HCT116 (cell line): ENCODE measurements around the gene ICE1. TPM values are rescaled to one million over a fixed set of nuclear protein-coding genes. Genes with fewer than 3 reads are reported as not detected.

Experiments
- ATAC-seq: fragments of 200-7000 bp; cut with Tn5 transposase; 2 replicates; pipeline ENCODE4 v1.9.1; 2020; ENCODE audit warnings: mild to moderate bottlenecking, moderate library complexity
- BruUV-seq: library from RNA; stranded (reverse); fragments of 400-500 nt; replicated peaks from 2 replicates; lab custom pipeline; 2021; lab: Mats Ljungman, UMichigan
- CTCF ChIA-PET: fragments of 300-600 bp; sonication (Branson Sonifier 250); formaldehyde crosslinking; loops from one replicate; lab custom pipeline; 2021; ENCODE audit warnings: antibody characterized with exemption; lab: Charles Lee
- POLR2A ChIA-PET: fragments of 300-600, 350-600 bp; sonication (Branson Sonifier 250); formaldehyde crosslinking; loops from one replicate; lab custom pipeline; 2021; ENCODE audit warnings: antibody characterized with exemption; lab: Charles Lee
- RAD21 ChIA-PET, 2 experiments: fragments of 300-600 bp; sonication (Branson Sonifier 250); formaldehyde crosslinking; loops; one replicate each; lab custom pipeline; 2023; ENCODE audit warnings: low total read pairs in 2 of 2; ENCODE audit not compliant: uncharacterized antibody in 2 of 2, unreplicated experiment in 2 of 2, low non-redundant PET in 1 of 2; lab: Charles Lee
- DNase-seq: peaks from one replicate; pipeline ENCODE4 v3.0.0-alpha.2; 2010; ENCODE audit warnings: low read depth, low spot score
- H2AFZ ChIP-seq: fragments of 200-600 bp; shearing (Covaris generic), sonication (generic); 2 replicates; pipeline ENCODE4 v1.6.1; 2017; ENCODE audit warnings: low read depth, mixed run types, mixed read lengths, antibody characterized with exemption, low read length; ENCODE audit not compliant: poor library complexity, severe bottlenecking
- H3K27ac ChIP-seq: 2 replicates; pipeline ENCODE4 v1.5.1; 2012; ENCODE audit warnings: low read depth, low read length
- H3K27me3 ChIP-seq: fragments of 200-600 bp; sonication (generic); 2 replicates; pipeline ENCODE4 v1.6.1; 2016; ENCODE audit warnings: mixed run types, low read length, mixed read lengths; ENCODE audit not compliant: insufficient read depth
- H3K36me3 ChIP-seq, 2 experiments: fragments of 200-500 bp in 1 of 2; fragments of 200-600 bp in 1 of 2; sonication (Bioruptor generic) in 1 of 2; sonication (generic) in 1 of 2; 2 replicates each; pipeline versions ENCODE4 v1.5.1 to v1.6.1; 2014 to 2016; ENCODE audit warnings: low read length in 2 of 2, inconsistent platforms in 1 of 2, mixed read lengths in 1 of 2, mixed run types in 1 of 2; ENCODE audit not compliant: insufficient read depth in 2 of 2, control insufficient read depth in 1 of 2
- H3K4me1 ChIP-seq, 2 experiments: fragments of 200-600 bp in 1 of 2; sonication (generic) in 1 of 2; 2 replicates each; pipeline versions ENCODE4 v1.5.1 to v1.6.1; 2012 to 2017; ENCODE audit warnings: low read length in 2 of 2, inconsistent platforms in 1 of 2, mild to moderate bottlenecking in 1 of 2, mixed read lengths in 1 of 2, mixed run types in 1 of 2, moderate library complexity in 1 of 2; ENCODE audit not compliant: insufficient read depth in 2 of 2, control insufficient read depth in 1 of 2
- H3K4me2 ChIP-seq: fragments of 200-600 bp; sonication (generic); 2 replicates; pipeline ENCODE4 v1.6.1; 2017; ENCODE audit warnings: mixed run types, low read length, mixed read lengths
- H3K4me3 ChIP-seq, 2 experiments: fragments of 200-600 bp in 1 of 2; sonication (generic) in 1 of 2; replicated peaks in 1 of 2; 2 replicates each; pipeline ENCODE4 v1.5.1; 2011 to 2016; ENCODE audit warnings: low read length in 2 of 2, control low read depth in 1 of 2, low read depth in 1 of 2, mild to moderate bottlenecking in 1 of 2, mixed read lengths in 1 of 2, mixed run types in 1 of 2
- H3K79me2 ChIP-seq: fragments of 200-600 bp; sonication (generic); 2 replicates; pipeline ENCODE4 v1.6.1; 2017; ENCODE audit warnings: mild to moderate bottlenecking, mixed run types, low read length, moderate library complexity, mixed read lengths; ENCODE audit not compliant: insufficient read depth
- H3K9ac ChIP-seq: fragments of 200-600 bp; sonication (generic); 2 replicates; pipeline ENCODE4 v1.6.1; 2016; ENCODE audit warnings: low read length, mixed read lengths
- H3K9me2 ChIP-seq: fragments of 200-600 bp; sonication (generic), shearing (Covaris generic); 2 replicates; pipeline ENCODE4 v1.6.1; 2017; ENCODE audit warnings: mixed run types, mild to moderate bottlenecking, moderate library complexity; ENCODE audit not compliant: insufficient read depth
- H3K9me3 ChIP-seq, 2 experiments: fragments of 200-500 bp in 1 of 2; fragments of 200-600 bp in 1 of 2; sonication (Bioruptor generic) in 1 of 2; sonication (generic) in 1 of 2; 2 replicates each; pipeline ENCODE4 v1.6.1; 2014 to 2017; ENCODE audit warnings: low read length in 2 of 2, mixed read lengths in 2 of 2, inconsistent platforms in 1 of 2, low read depth in 1 of 2, mild to moderate bottlenecking in 1 of 2, mixed run types in 1 of 2, moderate library complexity in 1 of 2; ENCODE audit not compliant: control insufficient read depth in 1 of 2, insufficient read depth in 1 of 2
- H4K20me1 ChIP-seq: fragments of 200-600 bp; sonication (generic), shearing (Covaris generic); 2 replicates; pipeline ENCODE4 v1.6.1; 2017; ENCODE audit warnings: mixed run types, mild to moderate bottlenecking, moderate library complexity; ENCODE audit not compliant: insufficient read depth
- CBX3 ChIP-seq: IDR thresholded peaks from 2 replicates; pipeline ENCODE4 v1.6.1; 2012; ENCODE audit warnings: low read depth
- CEBPB ChIP-seq: IDR thresholded peaks from 2 replicates; pipeline ENCODE4 v1.6.1; 2012; ENCODE audit warnings: low read depth
- CTCF ChIP-seq, 3 experiments: fragments of 200-600 bp in 1 of 3; sonication (generic) in 1 of 3; IDR thresholded peaks in 2 of 3; conservative IDR thresholded peaks in 1 of 3; 2 replicates each; pipeline ENCODE4 v1.5.1; 2012 to 2017; ENCODE audit warnings: low read depth in 2 of 3, low read length in 2 of 3, antibody characterized with exemption in 1 of 3, borderline replicate concordance in 1 of 3, control low read depth in 1 of 3, mild to moderate bottlenecking in 1 of 3, mixed read lengths in 1 of 3, mixed run types in 1 of 3, moderate library complexity in 1 of 3; ENCODE audit not compliant: insufficient read depth in 1 of 3
- EZH2phosphoT487 ChIP-seq: fragments of 200-600 bp; IDR thresholded peaks from 2 replicates; pipeline ENCODE4 v1.6.1; 2018; ENCODE audit warnings: antibody characterized with exemption, borderline replicate concordance
- FOSL1 ChIP-seq: IDR thresholded peaks from 2 replicates; pipeline ENCODE4 v1.6.1; 2012; ENCODE audit warnings: low read depth
- POLR2AphosphoS5 ChIP-seq: IDR thresholded peaks from 2 replicates; pipeline ENCODE4 v1.6.1; 2011; ENCODE audit warnings: mild to moderate bottlenecking, low read depth, low read length, moderate library complexity
- REST ChIP-seq: IDR thresholded peaks from 2 replicates; pipeline ENCODE4 v1.6.1; 2012; ENCODE audit warnings: low read depth
- SP1 ChIP-seq: IDR thresholded peaks from 2 replicates; pipeline ENCODE4 v1.6.1; 2012; ENCODE audit warnings: low read depth
- SRF ChIP-seq: IDR thresholded peaks from 2 replicates; pipeline ENCODE4 v1.6.1; 2012; ENCODE audit warnings: low read depth
- YY1 ChIP-seq: IDR thresholded peaks from 2 replicates; pipeline ENCODE4 v1.6.1; 2011; ENCODE audit warnings: low read length, low read depth, moderate library complexity, mild to moderate bottlenecking; ENCODE audit not compliant: insufficient replicate concordance; ENCODE audit errors: extremely low read depth
- ZBTB33 ChIP-seq: IDR thresholded peaks from 2 replicates; pipeline ENCODE4 v1.6.1; 2011; ENCODE audit warnings: mild to moderate bottlenecking, low read length, moderate library complexity; ENCODE audit not compliant: insufficient replicate concordance; ENCODE audit errors: extremely low read depth
- intact Hi-C: fragments of 100-400 bp; cut with micrococcal nuclease; formaldehyde crosslinking; loops from 2 replicates; pipeline ENCODE4 v1.10.0; 2022
- total RNA-seq: library from RNA; stranded (reverse); gene quantifications from one replicate; pipeline ENCODE4 v1.2.1, GENCODE V29; 2021; ENCODE audit not compliant: unreplicated experiment

Gene ICE1
- total RNA-seq, 1 experiment from 2014 or later: 30.0 TPM

- CTCF ChIA-PET: interaction anchor here (1.3 kb wide), 1 partner anchor 13 kb away, joined by 3 read pairs; no protein-coding TSS in a partner anchor
- TF ChIP-seq ZBTB33 (no peak), CBX3 (no peak), POLR2AphosphoS5 (no peak), FOSL1 (no peak), SP1 (no peak), YY1 (no peak), EZH2phosphoT487 (no peak), REST (no peak), CTCF (IDR thresholded peaks at IDR 0.05 in 2 of 3, conservative IDR thresholded peaks at IDR 0.05 in 1 of 3; ENCODE audit: borderline replicate concordance in 1 of 3, insufficient read depth in 1 of 3, low read depth in 2 of 3, low read length in 2 of 3) (no peak), CEBPB (no peak), SRF (no peak)
- POLR2A ChIA-PET: no interaction called here
- Histone ChIP-seq H3K36me3 (peaks cover 3 to 5% of the 10 kb centered on the region in 2 experiments; a peak in 1 of 4 replicates), H2AFZ (no peak overlapping the region), H4K20me1 (no peaks in the 10 kb centered on the region), H3K79me2 (no peaks in the 10 kb centered on the region), H3K4me2 (no peak overlapping the region), H3K4me3 (no peak overlapping the region), H3K9me3 (no peaks in the 10 kb centered on the region), H3K27ac (no peak overlapping the region), H3K9ac (no peak overlapping the region), H3K9me2 (no peaks in the 10 kb centered on the region), H3K4me1 (no peaks in the 10 kb centered on the region), H3K27me3 (no peaks in the 10 kb centered on the region)
- BruUV-seq: no TSS peak
- DNase-seq (no peak), ATAC-seq (no peak)
- intact Hi-C loops: no loop called here
- RAD21 ChIA-PET: no interaction called here
Measured at GRCh38 chr5:5483880-5484598, 61.6 kb downstream of the ICE1 start.
